H1 (cell line): ENCODE results near the gene GREB1. TPM values are rescaled to one million over a fixed set of nuclear protein-coding genes. Genes with fewer than 3 reads are reported as not detected.

ENCODE experiments used
- CTCF ChIA-PET: fragments of 300-600 bp; sonication (Branson Sonifier 250); formaldehyde crosslinking; loops from one replicate; lab custom pipeline; 2021; ENCODE audit not compliant: partially characterized antibody; lab: Charles Lee
- POLR2A ChIA-PET: fragments of 300-600 bp; sonication (Branson Sonifier 250); formaldehyde crosslinking; loops from one replicate; lab custom pipeline; 2021; ENCODE audit warnings: inconsistent platforms; ENCODE audit not compliant: partially characterized antibody; lab: Charles Lee
- DNase-seq, 2 experiments: peaks; one replicate each; pipeline versions ENCODE4 v3.0.0 to v3.0.0-alpha.2; 2010 to 2022; ENCODE audit warnings: low spot score in 2 of 2, low read depth in 1 of 2, mixed read lengths in 1 of 2
- FAIRE-seq: peaks from 2 replicates; lab custom pipeline; 2011; peaks lifted over from hg19 to GRCh38; lab: Jason Lieb, UNC
- H2AFZ ChIP-seq: 2 replicates; pipeline ENCODE4 v1.8.1; 2012; ENCODE audit warnings: low read length, inconsistent platforms
- H2AK5ac ChIP-seq: 2 replicates; pipeline ENCODE4 v1.6.1; 2013; ENCODE audit warnings: low read depth, low read length
- H2BK120ac ChIP-seq: replicated peaks from 2 replicates; pipeline ENCODE3; 2013; ENCODE audit warnings: low read depth, low read length, inconsistent platforms
- H2BK12ac ChIP-seq: 2 replicates; pipeline ENCODE4 v1.6.1; 2013; ENCODE audit warnings: low read depth, low read length
- H2BK15ac ChIP-seq: 2 replicates; pipeline ENCODE4 v1.6.1; 2013; ENCODE audit warnings: low read length
- H2BK20ac ChIP-seq: 2 replicates; pipeline ENCODE4 v1.6.1; 2013; ENCODE audit warnings: low read length
- H2BK5ac ChIP-seq: 2 replicates; pipeline ENCODE4 v1.6.1; 2013; ENCODE audit warnings: low read depth, low read length
- H3K14ac ChIP-seq: 2 replicates; pipeline ENCODE4 v1.6.1; 2013; ENCODE audit warnings: inconsistent platforms; ENCODE audit not compliant: insufficient read length
- H3K18ac ChIP-seq: 2 replicates; pipeline ENCODE4 v1.6.1; 2013; ENCODE audit warnings: low read length; ENCODE audit errors: extremely low read depth
- H3K23ac ChIP-seq: 2 replicates; pipeline ENCODE4 v1.6.1; 2013; ENCODE audit warnings: inconsistent platforms; ENCODE audit not compliant: insufficient read length
- H3K23me2 ChIP-seq: 2 replicates; pipeline ENCODE4 v1.6.1; 2013; ENCODE audit warnings: low read depth, low read length
- H3K27ac ChIP-seq: 2 replicates; pipeline ENCODE4 v1.6.1; 2011; ENCODE audit warnings: low read depth, low read length, inconsistent platforms
- H3K27me3 ChIP-seq, 4 experiments: replicated peaks in 1 of 4; 1 replicate in 1 of 4; 2 replicates in 3 of 4; pipeline versions ENCODE4 v1.6.1 to v1.8.1; 2011 to 2013; ENCODE audit warnings: low read length in 3 of 4, mild to moderate bottlenecking in 3 of 4, inconsistent platforms in 2 of 4, mixed read lengths in 2 of 4, moderate library complexity in 1 of 4; ENCODE audit not compliant: control insufficient read depth in 3 of 4, insufficient read depth in 3 of 4; ENCODE audit errors: extremely low read depth in 1 of 4
- H3K36me3 ChIP-seq, 4 experiments: 2 replicates each; pipeline versions ENCODE4 v1.6.1 to v1.8.1; 2011 to 2013; ENCODE audit warnings: mild to moderate bottlenecking in 4 of 4, low read length in 3 of 4, moderate library complexity in 2 of 4, control low read depth in 1 of 4, inconsistent platforms in 1 of 4; ENCODE audit not compliant: insufficient read depth in 4 of 4, control insufficient read depth in 2 of 4
- H3K4ac ChIP-seq: replicated peaks from 2 replicates; pipeline ENCODE3; 2013; ENCODE audit warnings: low read length, low read depth, mixed read lengths, inconsistent platforms; ENCODE audit not compliant: insufficient read length
- H3K4me1 ChIP-seq, 4 experiments: replicated peaks in 1 of 4; 1 replicate in 1 of 4; 2 replicates in 3 of 4; pipeline versions ENCODE4 v1.6.1 to v1.8.1; 2011 to 2013; ENCODE audit warnings: low read length in 3 of 4, inconsistent platforms in 2 of 4, mixed read lengths in 1 of 4; ENCODE audit not compliant: insufficient read depth in 4 of 4, control insufficient read depth in 3 of 4
- H3K4me2 ChIP-seq, 2 experiments: 2 replicates each; pipeline versions ENCODE4 v1.6.1 to v1.8.1; 2011 to 2013; ENCODE audit warnings: low read depth in 2 of 2, low read length in 2 of 2, control low read depth in 1 of 2, inconsistent platforms in 1 of 2, mild to moderate bottlenecking in 1 of 2; ENCODE audit not compliant: insufficient read depth in 1 of 2
- H3K4me3 ChIP-seq, 4 experiments: fragments of 200-600, 300-600 bp in 1 of 4; sonication (generic), shearing (Covaris generic), sonication (Bioruptor Twin) in 1 of 4; 2 replicates each; pipeline versions ENCODE4 v1.5.1 to v1.8.1; 2011 to 2016; ENCODE audit warnings: low read length in 4 of 4, low read depth in 3 of 4, control low read depth in 2 of 4, inconsistent platforms in 2 of 4, mild to moderate bottlenecking in 2 of 4, mixed read lengths in 1 of 4, moderate library complexity in 1 of 4; ENCODE audit not compliant: insufficient read depth in 2 of 4; ENCODE audit errors: extremely low read depth in 1 of 4
- H3K56ac ChIP-seq: replicated peaks from 2 replicates; pipeline ENCODE3; 2013; ENCODE audit warnings: low read depth, mild to moderate bottlenecking, mixed read lengths, low read length, inconsistent platforms; ENCODE audit not compliant: insufficient read length
- H3K79me1 ChIP-seq: 2 replicates; pipeline ENCODE4 v1.6.1; 2013; ENCODE audit warnings: low read depth, low read length, control low read depth
- H3K79me2 ChIP-seq, 2 experiments: 2 replicates each; pipeline versions ENCODE4 v1.6.1 to v1.8.1; 2012 to 2013; ENCODE audit warnings: low read length in 2 of 2, mild to moderate bottlenecking in 2 of 2, inconsistent platforms in 1 of 2; ENCODE audit not compliant: insufficient read depth in 2 of 2, control insufficient read depth in 1 of 2
- H3K9ac ChIP-seq, 4 experiments: replicated peaks in 1 of 4; 1 replicate in 1 of 4; 2 replicates in 3 of 4; pipeline versions ENCODE4 v1.6.1 to v1.8.1; 2011 to 2013; ENCODE audit warnings: low read depth in 3 of 4, low read length in 3 of 4, control low read depth in 2 of 4, mild to moderate bottlenecking in 2 of 4, moderate library complexity in 2 of 4, inconsistent platforms in 1 of 4; ENCODE audit errors: extremely low read depth in 1 of 4
- H3K9me3 ChIP-seq, 2 experiments: 2 replicates each; pipeline versions ENCODE4 v1.6.1 to v1.8.1; 2012 to 2013; ENCODE audit warnings: mild to moderate bottlenecking in 2 of 2, moderate library complexity in 2 of 2, control low read depth in 1 of 2, inconsistent platforms in 1 of 2, low read depth in 1 of 2, low read length in 1 of 2, mixed read lengths in 1 of 2; ENCODE audit not compliant: insufficient read depth in 2 of 2
- H4K20me1 ChIP-seq, 2 experiments: replicated peaks in 1 of 2; 2 replicates each; pipeline versions ENCODE3 to v1.8.1; 2011 to 2013; ENCODE audit warnings: inconsistent platforms in 2 of 2, low read length in 2 of 2, mild to moderate bottlenecking in 1 of 2; ENCODE audit not compliant: insufficient read depth in 2 of 2, control insufficient read depth in 1 of 2
- H4K5ac ChIP-seq: 2 replicates; pipeline ENCODE4 v1.6.1; 2013; ENCODE audit warnings: low read length, low read depth, mixed read lengths, inconsistent platforms; ENCODE audit not compliant: insufficient read length
- H4K8ac ChIP-seq: 2 replicates; pipeline ENCODE4 v1.8.0; 2013; ENCODE audit warnings: mild to moderate bottlenecking, moderate library complexity, low read length, inconsistent platforms; ENCODE audit not compliant: insufficient read depth; ENCODE audit errors: extremely low read depth
- H4K91ac ChIP-seq: replicated peaks from 2 replicates; pipeline ENCODE3; 2013; ENCODE audit warnings: low read length, mixed read lengths, inconsistent platforms; ENCODE audit not compliant: insufficient read length
- BACH1 ChIP-seq: IDR thresholded peaks from 2 replicates; pipeline ENCODE4 v1.6.1; 2012; ENCODE audit warnings: low read length, improper control_type of control experiment
- BRCA1 ChIP-seq: IDR thresholded peaks from 2 replicates; pipeline ENCODE4 v1.6.1; 2012; ENCODE audit warnings: low read depth, low read length, improper control_type of control experiment
- CBX5 ChIP-seq: fragments of 300-800, 300-1000 bp; sonication (generic); IDR thresholded peaks from 2 replicates; pipeline ENCODE4 v1.7.1; 2016; ENCODE audit warnings: antibody characterized with exemption, low read length, low read depth
- CEBPB ChIP-seq: IDR thresholded peaks from 2 replicates; pipeline ENCODE4 v1.6.1; 2012; ENCODE audit warnings: low read depth, low read length
- CHD1 ChIP-seq: IDR thresholded peaks from 2 replicates; pipeline ENCODE4 v1.6.1; 2012; ENCODE audit warnings: low read depth, low read length, improper control_type of control experiment
- EGR1 ChIP-seq: IDR thresholded peaks from 2 replicates; pipeline ENCODE4 v1.6.1; 2011; ENCODE audit warnings: low read depth, low read length, borderline replicate concordance
- FOSL1 ChIP-seq: IDR thresholded peaks from 2 replicates; pipeline ENCODE4 v1.6.1; 2011; ENCODE audit warnings: mild to moderate bottlenecking, low read depth, low read length, moderate library complexity; ENCODE audit not compliant: insufficient read depth
- KDM5A ChIP-seq: fragments of 200-600 bp; IDR thresholded peaks from 2 replicates; pipeline ENCODE4 v1.7.1; 2012; ENCODE audit warnings: mild to moderate bottlenecking, low read length, inconsistent platforms, mixed read lengths
- MAFK ChIP-seq: IDR thresholded peaks from 2 replicates; pipeline ENCODE4 v1.6.1; 2012; ENCODE audit warnings: low read depth, mild to moderate bottlenecking, improper control_type of control experiment, low read length
- NRF1 ChIP-seq: IDR thresholded peaks from 2 replicates; pipeline ENCODE4 v1.6.1; 2011; ENCODE audit warnings: mild to moderate bottlenecking, low read depth, low read length, improper control_type of control experiment
- SIRT6 ChIP-seq: IDR thresholded peaks from one replicate; pipeline ENCODE4 v1.7.1; 2012; ENCODE audit warnings: low read length, inconsistent platforms
- SUZ12 ChIP-seq: fragments of 200-600 bp; sonication (generic); IDR thresholded peaks from 2 replicates; pipeline ENCODE4 v1.6.1; 2012; ENCODE audit warnings: mild to moderate bottlenecking, inconsistent platforms, low read length, moderate library complexity, mixed read lengths
- WGBS, 2 experiments: shearing (Covaris generic) in 1 of 2; methylation state at CpG; one replicate each; pipeline versions ENCODE4 v1.1.6 to v1.1.7; 2013 to 2015; ENCODE audit warnings: low lambda C conversion rate in 2 of 2, mixed read lengths in 2 of 2, inconsistent platforms in 1 of 2, low coverage in 1 of 2, missing lambda C conversion rate in 1 of 2; ENCODE audit not compliant: insufficient replicate concordance in 2 of 2, insufficient coverage in 1 of 2, insufficient read length in 1 of 2; ENCODE audit errors: extremely low coverage in 1 of 2, missing lambda C conversion rate in 1 of 2; 5-methylcytosine and 5-hydroxymethylcytosine counted together
- polyA plus RNA-seq, 7 experiments: library from polyadenylated mRNA; depleted of rRNA in 3 of 7; stranded (reverse) in 5 of 7; unstranded in 2 of 7; fragments of >200 nt in 5 of 7; fragments of 200-250 nt in 2 of 7; gene quantifications; 1 replicate in 5 of 7; 2 replicates in 1 of 7; 4 replicates in 1 of 7; pipeline versions ENCODE4 v1.2.1 to v1.2.3, GENCODE V29; 2011 to 2013; ENCODE audit warnings: missing spikeins in 2 of 7, mixed read lengths in 2 of 7
- total RNA-seq: library from RNA; stranded (reverse); fragmentation: NEBNext Ultra II Directional; extraction: Animal tissue kit (Norgen Biotek cat#: 25700); gene quantifications from 2 replicates; pipeline ENCODE4 v1.2.1, GENCODE V29; 2021
- TF ChIP-seq, protein P1 (sequence below): IDR thresholded peaks from 2 replicates; pipeline ENCODE4 v1.6.1; 2012; ENCODE audit warnings: low read length, inconsistent platforms

Gene GREB1
- total and polyA plus RNA-seq, 2 of the 8 experiments (the other 6 are each of a cell fraction or from before 2014, with no cell fraction given): 7.9 to 43.4 TPM

DNA sequence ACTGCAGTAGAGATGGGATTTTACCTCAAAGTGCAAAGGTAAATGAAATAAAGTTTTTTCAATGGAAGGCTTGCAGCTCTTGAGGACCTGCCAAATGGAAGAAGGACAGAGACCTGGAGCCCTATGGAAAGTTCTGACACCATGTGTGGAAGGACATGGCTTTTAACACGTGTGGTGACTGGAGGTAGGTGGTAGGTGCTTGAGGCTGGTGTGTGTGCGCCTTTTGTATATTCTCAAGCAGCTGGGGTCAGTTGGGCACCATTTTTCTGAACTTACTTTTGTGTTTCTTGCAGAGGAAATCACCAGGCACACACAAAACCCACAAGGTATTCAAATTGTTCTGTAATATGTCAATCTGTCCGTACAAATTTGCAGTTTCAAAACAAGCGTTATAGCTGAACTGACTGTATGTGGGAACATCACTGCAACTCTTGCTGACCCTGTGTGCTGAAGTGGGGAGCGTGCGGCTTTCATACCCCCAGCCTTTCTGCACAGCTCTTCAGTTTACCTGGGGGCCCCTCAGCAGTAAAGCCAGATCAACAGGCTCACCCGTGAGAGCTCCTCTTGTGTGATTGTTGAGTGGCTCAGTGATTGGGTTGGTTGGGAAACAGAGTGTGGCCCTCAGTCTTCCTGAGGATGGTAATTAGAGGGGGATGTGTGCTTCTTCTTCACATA, 363 bp downstream of the GREB1 start:
- Histone ChIP-seq H3K36me3 (no peaks in the 10 kb centered on the region), H3K4me2 (no peak overlapping the region), H3K27me3 (no peaks in the 10 kb centered on the region), H3K18ac (no peak overlapping the region), H2BK120ac (no peak overlapping the region), H3K23me2 (no peaks in the 10 kb centered on the region), H4K20me1 (peaks cover 0 to 5% of the 10 kb centered on the region in 2 experiments), H3K4me1 (peaks cover 3 to 7% (median 3%) of the 10 kb centered on the region in 4 experiments; a peak in 5 of 7 replicates), H2BK20ac (no peak overlapping the region), H2AK5ac (no peak overlapping the region), H3K9me3 (no peaks in the 10 kb centered on the region), H3K4ac (no peak overlapping the region), H3K14ac (no peak overlapping the region), H3K4me3 (no peak overlapping the region), H3K27ac (no peak overlapping the region), H4K8ac (no peak overlapping the region), H4K91ac (no peak overlapping the region), H2BK12ac (no peak overlapping the region), H3K9ac (no peak overlapping the region), H2AFZ (no peak overlapping the region), H3K56ac (no peak overlapping the region)
- WGBS, 2 experiments: 88% methylated on average over 7 of the region's 7 CpGs; no CpG with 5 or more reads in 1 of the 2 experiments
- TF ChIP-seq CHD1 (no peak), FOSL1 (no peak), NRF1 (no peak), SIRT6 (no peak), BRCA1 (no peak), EGR1 (no peak), KDM5A (no peak), SUZ12 (no peak), BACH1 (no peak), MAFK (no peak), CEBPB (no peak), CBX5 (no peak)
- TF ChIP-seq, protein P1, sequence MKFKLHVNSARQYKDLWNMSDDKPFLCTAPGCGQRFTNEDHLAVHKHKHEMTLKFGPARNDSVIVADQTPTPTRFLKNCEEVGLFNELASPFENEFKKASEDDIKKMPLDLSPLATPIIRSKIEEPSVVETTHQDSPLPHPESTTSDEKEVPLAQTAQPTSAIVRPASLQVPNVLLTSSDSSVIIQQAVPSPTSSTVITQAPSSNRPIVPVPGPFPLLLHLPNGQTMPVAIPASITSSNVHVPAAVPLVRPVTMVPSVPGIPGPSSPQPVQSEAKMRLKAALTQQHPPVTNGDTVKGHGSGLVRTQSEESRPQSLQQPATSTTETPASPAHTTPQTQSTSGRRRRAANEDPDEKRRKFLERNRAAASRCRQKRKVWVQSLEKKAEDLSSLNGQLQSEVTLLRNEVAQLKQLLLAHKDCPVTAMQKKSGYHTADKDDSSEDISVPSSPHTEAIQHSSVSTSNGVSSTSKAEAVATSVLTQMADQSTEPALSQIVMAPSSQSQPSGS: no peak
- TF ChIP-seq, all 59 proteins: peak for 0
- Histone ChIP-seq H3K79me1 (peaks cover 7% of the 10 kb centered on the region), H2BK15ac (no peak overlapping the region), H3K23ac (no peak overlapping the region), H2BK5ac (no peak overlapping the region), H3K79me2 (no peaks in the 10 kb centered on the region), H4K5ac (no peak overlapping the region)
- ChIA-PET CTCF (interaction anchor here (0.6 to 22.6 kb wide), 34 partner anchors 9 to 244 kb away, joined by 3 to 377 read pairs (median 8); no protein-coding TSS in a partner anchor), POLR2A (interaction anchor here (1.3 kb wide), 1 partner anchor 48 kb away, joined by 3 read pairs; no protein-coding TSS in a partner anchor)
- FAIRE-seq: no peak
- no peak for DNase-seq
